DOHH2 (cell line): Measurements from ENCODE around the gene CYTH3.

Experiments used
- EZH2phosphoT487 ChIP-seq: fragments of 200-600 bp; sonication (generic); IDR thresholded peaks from 2 replicates; pipeline ENCODE4 v1.6.1; 2017; ENCODE audit warnings: borderline replicate concordance, mild to moderate bottlenecking, antibody characterized with exemption, low read length, moderate library complexity, mixed read lengths
- TF ChIP-seq, protein P1 (sequence below): fragments of 200-600 bp; sonication (generic); IDR thresholded peaks from one replicate; pipeline ENCODE4 v1.5.1; 2014; ENCODE audit warnings: antibody characterized with exemption, mild to moderate bottlenecking, low read depth, low read length; ENCODE audit not compliant: poor library complexity, severe bottlenecking

DNA sequence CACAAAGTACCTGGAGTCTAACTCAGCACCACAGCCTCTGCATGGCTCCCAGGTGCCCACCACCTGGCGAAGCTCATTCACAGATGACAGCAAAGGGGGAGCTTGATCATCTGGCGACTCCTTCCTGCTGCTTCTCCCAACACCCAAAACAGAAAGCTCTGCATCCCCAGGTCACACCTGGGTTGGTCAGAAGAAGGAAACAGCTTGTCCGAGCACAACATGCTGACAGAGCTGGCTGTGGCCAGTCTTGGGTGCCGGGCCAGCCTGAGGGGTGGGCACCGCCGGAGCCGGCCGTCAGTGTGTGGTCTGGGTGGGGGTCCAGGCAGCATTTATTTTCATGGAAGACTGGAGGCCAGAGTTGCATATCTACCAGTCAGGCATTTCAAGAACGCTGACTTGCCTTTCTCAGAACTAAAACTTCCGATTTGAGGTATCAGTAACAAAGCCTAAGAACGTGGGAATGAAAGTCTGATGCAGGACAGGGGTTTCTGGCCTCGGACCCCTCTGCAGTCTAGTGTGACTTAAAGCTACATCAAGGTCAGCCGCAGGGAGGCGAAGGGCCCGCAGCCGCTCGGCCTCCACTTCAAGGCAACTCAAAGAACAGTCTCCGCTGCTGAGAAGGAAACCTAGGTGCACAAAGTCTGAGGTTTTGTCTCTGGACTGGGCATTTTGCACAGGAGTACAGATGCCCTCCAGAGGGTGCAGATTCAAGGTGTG, 109.6 kb downstream of the CYTH3 start:
- TF ChIP-seq, protein P1, sequence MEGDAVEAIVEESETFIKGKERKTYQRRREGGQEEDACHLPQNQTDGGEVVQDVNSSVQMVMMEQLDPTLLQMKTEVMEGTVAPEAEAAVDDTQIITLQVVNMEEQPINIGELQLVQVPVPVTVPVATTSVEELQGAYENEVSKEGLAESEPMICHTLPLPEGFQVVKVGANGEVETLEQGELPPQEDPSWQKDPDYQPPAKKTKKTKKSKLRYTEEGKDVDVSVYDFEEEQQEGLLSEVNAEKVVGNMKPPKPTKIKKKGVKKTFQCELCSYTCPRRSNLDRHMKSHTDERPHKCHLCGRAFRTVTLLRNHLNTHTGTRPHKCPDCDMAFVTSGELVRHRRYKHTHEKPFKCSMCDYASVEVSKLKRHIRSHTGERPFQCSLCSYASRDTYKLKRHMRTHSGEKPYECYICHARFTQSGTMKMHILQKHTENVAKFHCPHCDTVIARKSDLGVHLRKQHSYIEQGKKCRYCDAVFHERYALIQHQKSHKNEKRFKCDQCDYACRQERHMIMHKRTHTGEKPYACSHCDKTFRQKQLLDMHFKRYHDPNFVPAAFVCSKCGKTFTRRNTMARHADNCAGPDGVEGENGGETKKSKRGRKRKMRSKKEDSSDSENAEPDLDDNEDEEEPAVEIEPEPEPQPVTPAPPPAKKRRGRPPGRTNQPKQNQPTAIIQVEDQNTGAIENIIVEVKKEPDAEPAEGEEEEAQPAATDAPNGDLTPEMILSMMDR = no peak
- no peak for TF ChIP-seq EZH2phosphoT487
